ENCODE measurements around the gene TRAF1. TPM values are rescaled to one million over a fixed set of nuclear protein-coding genes. Genes with fewer than 3 reads are reported as not detected.

TRAF1 gene
- total and polyA plus RNA-seq, 2 donors (not counting 1 experiment from before 2014, with no cell fraction given): 12.2 to 19.5 TPM

GRCh38 chr9:120891884-120892747 is 34.5 kb downstream of the TRAF1 start:
- Mint-ChIP-seq H3K4me3 (peak overlapping the region; percentile 71), H3K27ac (peak overlapping the region; percentile 79), H3K4me1 (peaks cover 47% of the 10 kb centered on the region), H3K27me3 (no peaks in the 10 kb centered on the region), H3K9me3 (ENCODE audit: insufficient read depth) (no peaks in the 10 kb centered on the region)
- no peak for TF ChIP-seq EZH2 (IDR thresholded peaks at IDR 0.05; ENCODE audit: borderline replicate concordance, insufficient read depth, low read depth, low read length, poor library complexity, severe bottlenecking)
- TF ChIP-seq, protein P1, sequence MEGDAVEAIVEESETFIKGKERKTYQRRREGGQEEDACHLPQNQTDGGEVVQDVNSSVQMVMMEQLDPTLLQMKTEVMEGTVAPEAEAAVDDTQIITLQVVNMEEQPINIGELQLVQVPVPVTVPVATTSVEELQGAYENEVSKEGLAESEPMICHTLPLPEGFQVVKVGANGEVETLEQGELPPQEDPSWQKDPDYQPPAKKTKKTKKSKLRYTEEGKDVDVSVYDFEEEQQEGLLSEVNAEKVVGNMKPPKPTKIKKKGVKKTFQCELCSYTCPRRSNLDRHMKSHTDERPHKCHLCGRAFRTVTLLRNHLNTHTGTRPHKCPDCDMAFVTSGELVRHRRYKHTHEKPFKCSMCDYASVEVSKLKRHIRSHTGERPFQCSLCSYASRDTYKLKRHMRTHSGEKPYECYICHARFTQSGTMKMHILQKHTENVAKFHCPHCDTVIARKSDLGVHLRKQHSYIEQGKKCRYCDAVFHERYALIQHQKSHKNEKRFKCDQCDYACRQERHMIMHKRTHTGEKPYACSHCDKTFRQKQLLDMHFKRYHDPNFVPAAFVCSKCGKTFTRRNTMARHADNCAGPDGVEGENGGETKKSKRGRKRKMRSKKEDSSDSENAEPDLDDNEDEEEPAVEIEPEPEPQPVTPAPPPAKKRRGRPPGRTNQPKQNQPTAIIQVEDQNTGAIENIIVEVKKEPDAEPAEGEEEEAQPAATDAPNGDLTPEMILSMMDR (IDR thresholded peaks at IDR 0.05): no peak
- H3K27ac ChIP-seq (ENCODE audit: low read length in 2 of 2): peak overlapping the region; percentile 51 to 65
- ATAC-seq (ENCODE audit: low read depth): peak; percentile 60
- H3K9me3 ChIP-seq (ENCODE audit: control extremely low read depth in 1 of 3, control insufficient read depth in 2 of 3, insufficient read depth in 1 of 3, low read length in 2 of 3): no peaks in the 10 kb centered on the region
- DNase-seq: no peak
- 47% methylated on average over 5 of the region's 15 CpGs for WGBS (ENCODE audit: insufficient coverage)
- POLR2A ChIA-PET: interaction anchor here (0.6 to 2.7 kb wide), 7 partner anchors 12 to 42 kb away, joined by 3 to 14 read pairs (median 4); partner anchors contain the start of gene TRAF1
- H3K4me1 ChIP-seq (ENCODE audit: control insufficient read depth in 2 of 2, insufficient read depth in 2 of 2, low read length in 2 of 2): peaks cover 44 to 46% of the 10 kb centered on the region in 2 donors
- H3K27me3 ChIP-seq (replicated peaks in 1 of 4; ENCODE audit: control extremely low read depth in 1 of 4, control insufficient read depth in 3 of 4, insufficient read depth in 4 of 4, low read length in 3 of 4): no peaks in the 10 kb centered on the region
- H4K20me1 ChIP-seq (ENCODE audit: control insufficient read depth, insufficient read depth, low read length, poor library complexity, severe bottlenecking): peaks cover 6% of the 10 kb centered on the region
- peak overlapping the region; percentile 52 for H3K4me2 ChIP-seq (replicated peaks; ENCODE audit: low read depth, low read length, poor library complexity, severe bottlenecking)
- no peak overlapping the region for H3K4me3 ChIP-seq (ENCODE audit: control extremely low read depth in 1 of 5, extremely low read depth in 1 of 5, insufficient read depth in 1 of 5, low read depth in 2 of 5, low read length in 4 of 5)
- H2AFZ ChIP-seq (ENCODE audit: insufficient read depth, low read depth, low read length, poor library complexity, severe bottlenecking): peak overlapping the region; percentile 1
- CTCF ChIA-PET: interaction anchor here (0.9 to 3.1 kb wide), 11 partner anchors 11 to 168 kb away, joined by 3 to 12 read pairs (median 5); no protein-coding TSS in a partner anchor
- H3K79me2 ChIP-seq (ENCODE audit: control insufficient read depth, insufficient read depth, low read length): no peaks in the 10 kb centered on the region
- H3K36me3 ChIP-seq (replicated peaks in 1 of 2; ENCODE audit: control extremely low read depth in 1 of 2, control insufficient read depth in 1 of 2, extremely low read depth in 1 of 2, insufficient read depth in 2 of 2, low read length in 1 of 2): no peaks in the 10 kb centered on the region
- no peak overlapping the region for H3K9ac ChIP-seq (ENCODE audit: low read length)
- intact Hi-C loops (cut with micrococcal nuclease): loop anchor here (1.0 kb wide), 4 partner anchors 16 to 180 kb away; no protein-coding TSS in a partner anchor

Data from B cell (primary cell).